GM21447 (cell line): Measurements from ENCODE around the gene SH3PXD2A.
"Not testable (repeated sequence)": the region's sequence is repeated elsewhere in the genome, so short reads cannot be mapped to it uniquely, and the experiment has no call there.

Experiments
- ATAC-seq: cut with Tn5 transposase; IDR thresholded peaks from one replicate; pipeline ENCODE4 v1.9.1; 2021; ENCODE audit not compliant: unreplicated experiment

Gene SH3PXD2A

GRCh38 chr10:103751667-103752290, 103.6 kb downstream of the SH3PXD2A start:
- ATAC-seq = no peak

- no peak for ATAC-seq
These were observed 104.5 kb downstream of the SH3PXD2A start for GRCh38 chr10:103750836-103751235.

- ATAC-seq = no peak
These were observed 105.6 kb downstream of the SH3PXD2A start for GRCh38 chr10:103749779-103750178.

GRCh38 chr10:103748020-103748419, 107.4 kb downstream of the SH3PXD2A start:
- no peak for ATAC-seq

GRCh38 chr10:103747193-103747865, 108.0 kb downstream of the SH3PXD2A start:
- no peak for ATAC-seq

GRCh38 chr10:103746598-103746997, 108.8 kb downstream of the SH3PXD2A start:
- no peak for ATAC-seq

GRCh38 chr10:103745341-103746247, 109.8 kb downstream of the SH3PXD2A start:
- ATAC-seq = no peak

GRCh38 chr10:103742824-103743223, 112.6 kb downstream of the SH3PXD2A start:
- ATAC-seq = no peak

- no peak for ATAC-seq
These were observed 114.8 kb downstream of the SH3PXD2A start for GRCh38 chr10:103740611-103741010.

GRCh38 chr10:103739039-103739764, 116.2 kb downstream of the SH3PXD2A start:
- ATAC-seq = no peak

GRCh38 chr10:103737735-103738367, 117.5 kb downstream of the SH3PXD2A start:
- no peak for ATAC-seq

GRCh38 chr10:103736763-103737162, 118.6 kb downstream of the SH3PXD2A start:
- ATAC-seq = no peak

GRCh38 chr10:103736044-103736443, 119.3 kb downstream of the SH3PXD2A start:
- ATAC-seq = no peak

GRCh38 chr10:103734731-103735130, 120.6 kb downstream of the SH3PXD2A start:
- ATAC-seq = no peak

GRCh38 chr10:103733045-103733419, 122.3 kb downstream of the SH3PXD2A start:
- no peak for ATAC-seq

GRCh38 chr10:103732339-103733044, 122.9 kb downstream of the SH3PXD2A start:
- ATAC-seq = no peak

GRCh38 chr10:103731609-103732270, 123.6 kb downstream of the SH3PXD2A start:
- no peak for ATAC-seq

GRCh38 chr10:103731026-103731425, 124.3 kb downstream of the SH3PXD2A start:
- ATAC-seq = not testable (repeated sequence)

GRCh38 chr10:103729851-103730250, 125.5 kb downstream of the SH3PXD2A start:
- no peak for ATAC-seq
